Ovary (tissue), 9 donors: ENCODE results near the gene PAN3. TPM values are rescaled to one million over a fixed set of nuclear protein-coding genes. Genes with fewer than 3 reads are reported as not detected.

ENCODE experiments used
- DNase-seq, 5 donors: peaks; one replicate each; pipeline ENCODE4 v3.0.0-alpha.2; 2019 to 2020
- H3K27ac ChIP-seq, 2 donors: fragments of 200-600 bp; one replicate each; pipeline versions ENCODE4 v1.5.1 to v1.8.0; 2019 to 2022
- H3K27me3 ChIP-seq: fragments of 200-600 bp; one replicate; pipeline ENCODE4 v1.8.0; 2022
- H3K36me3 ChIP-seq: fragments of 200-600 bp; sonication (generic); one replicate; pipeline ENCODE4 v1.5.1; 2019
- H3K4me1 ChIP-seq: one replicate; pipeline ENCODE4 v1.8.1; 2013; ENCODE audit warnings: mild to moderate bottlenecking, moderate library complexity; ENCODE audit not compliant: insufficient read depth
- H3K4me3 ChIP-seq: fragments of 200-600 bp; sonication (generic); one replicate; pipeline ENCODE4 v1.5.1; 2017
- H3K9me3 ChIP-seq, 2 donors: fragments of 200-600 bp in 1 of 2; sonication (generic) in 1 of 2; one replicate each; pipeline versions ENCODE4 v1.5.1 to v1.8.1; 2013 to 2019; ENCODE audit warnings: mild to moderate bottlenecking in 1 of 2, moderate library complexity in 1 of 2
- CTCF ChIP-seq, 3 donors: fragments of 450-650 bp in 2 of 3; fragments of 200-600 bp in 1 of 3; IDR thresholded peaks; one replicate each; pipeline versions ENCODE4 v1.5.1 to v1.8.0; 2016 to 2022; ENCODE audit warnings: antibody characterized with exemption in 3 of 3, mild to moderate bottlenecking in 1 of 3
- EP300 ChIP-seq: sonication (generic); formaldehyde crosslinking; IDR thresholded peaks from one replicate; pipeline ENCODE4 v1.6.1; 2017; ENCODE audit warnings: antibody characterized with exemption
- POLR2A ChIP-seq: fragments of 450-650 bp; IDR thresholded peaks from one replicate; pipeline ENCODE4 v1.6.1; 2017; ENCODE audit warnings: antibody characterized with exemption, mild to moderate bottlenecking, moderate library complexity
- WGBS, 3 donors: extraction: QIAGEN DNeasy Blood & Tissue Kit in 1 of 3; methylation state at CpG; one replicate each; pipeline versions ENCODE4 v1.1.5 to v1.1.7; 2013 to 2017; 5-methylcytosine and 5-hydroxymethylcytosine counted together
- intact Hi-C, 4 donors: fragments of 100-400 bp; cut with DNase I; formaldehyde crosslinking; loops; one replicate each; pipeline versions ENCODE4 v1.11.0 to v1.15.1; 2022 to 2023
- polyA plus RNA-seq, 2 donors: library from polyadenylated mRNA; stranded (reverse); fragments of 200-250 nt in 1 of 2; fragments of 350-450 nt in 1 of 2; fragmentation: Illumina TruSeq in 1 of 2; extraction: RNeasy Lipid Tissue Mini Kit (QIAGEN cat#74804) in 1 of 2; gene quantifications; one replicate each; pipeline ENCODE4 v1.2.3, GENCODE V29; 2013 to 2014
- total RNA-seq, 7 donors: library from RNA; depleted of rRNA in 2 of 7; stranded (reverse); fragments of >200 nt in 2 of 7; fragmentation: NEBNext Ultra II Directional in 3 of 7; extraction: Animal tissue kit (Norgen Biotek cat#: 25700) in 3 of 7; gene quantifications; one replicate each; pipeline versions ENCODE4 v1.1.0 to v1.2.4, GENCODE V29; 2016 to 2023
- donor health status: DM: no; HTN: no; CAD: no; lungs with moderate emphysema.
- donor health status: DM: no; HTN: no; CAD: no.
- donor health status: Bipolar disorder and iron deficiency.
- donor health status: DM: yes; HTN: yes; CAD: no.
- donor health status: DM: no; HTN: no; CAD: no.
- donor health status: DM: yes; HTN: yes; CAD: no.

PAN3 gene
- total and polyA plus RNA-seq, 9 donors = 13.2 to 40.7 (median 35.7) TPM

GRCh38 chr13:28313579-28313978 is 175.2 kb downstream of the PAN3 start:
- H3K4me1 ChIP-seq = no peaks in the 10 kb centered on the region
- no peaks in the 10 kb centered on the region for H3K36me3 ChIP-seq
- H3K27ac ChIP-seq = no peak overlapping the region
- no peak overlapping the region for H3K4me3 ChIP-seq
- TF ChIP-seq EP300 = no peak
- no peak for TF ChIP-seq CTCF (IDR thresholded peaks at IDR 0.05)
- TF ChIP-seq POLR2A = no peak
- 77 to 82% (median 81%) methylated on average over 6 of the region's 6 CpGs for WGBS, 3 donors
- intact Hi-C loops = no loop called here
- H3K27me3 ChIP-seq = no peaks in the 10 kb centered on the region
- no peaks in the 10 kb centered on the region for H3K9me3 ChIP-seq
- DNase-seq = no peak

- TF ChIP-seq CTCF (IDR thresholded peaks at IDR 0.05) (no peak), POLR2A (no peak), EP300 (no peak)
- H3K4me3 ChIP-seq = no peak overlapping the region
- no peak overlapping the region for H3K27ac ChIP-seq
- intact Hi-C loops = no loop called here
- H3K27me3 ChIP-seq = no peaks in the 10 kb centered on the region
- H3K4me1 ChIP-seq = no peaks in the 10 kb centered on the region
- no peak for DNase-seq
- H3K9me3 ChIP-seq = no peaks in the 10 kb centered on the region
- no peaks in the 10 kb centered on the region for H3K36me3 ChIP-seq
- 96 to 99% (median 98%) methylated on average over 6 of the region's 6 CpGs for WGBS, 3 donors
Measured at GRCh38 chr13:28314879-28315278, 176.5 kb downstream of the PAN3 start.

- Histone ChIP-seq H3K4me3 (no peak overlapping the region), H3K4me1 (no peaks in the 10 kb centered on the region), H3K27ac (no peak overlapping the region), H3K27me3 (no peaks in the 10 kb centered on the region), H3K9me3 (no peaks in the 10 kb centered on the region), H3K36me3 (no peaks in the 10 kb centered on the region)
- 72 to 89% (median 80%) methylated on average over 5 of the region's 5 CpGs for WGBS, 3 donors
- intact Hi-C loops = no loop called here
- no peak for DNase-seq
- TF ChIP-seq POLR2A (no peak), CTCF (IDR thresholded peaks at IDR 0.05) (no peak), EP300 (no peak)
Measured at GRCh38 chr13:28316129-28316528, 177.8 kb downstream of the PAN3 start.

GRCh38 chr13:28316836-28317235 is 178.5 kb downstream of the PAN3 start:
- TF ChIP-seq EP300 = no peak
- no peak for TF ChIP-seq POLR2A
- TF ChIP-seq CTCF (IDR thresholded peaks at IDR 0.05) = no peak
- H3K36me3 ChIP-seq = no peaks in the 10 kb centered on the region
- no peak overlapping the region for H3K27ac ChIP-seq
- no peaks in the 10 kb centered on the region for H3K27me3 ChIP-seq
- no peak overlapping the region for H3K4me3 ChIP-seq
- intact Hi-C loops = no loop called here
- H3K9me3 ChIP-seq = no peaks in the 10 kb centered on the region
- no peaks in the 10 kb centered on the region for H3K4me1 ChIP-seq
- WGBS, 3 donors = 65 to 84% (median 73%) methylated on average over 7 of the region's 7 CpGs
- no peak for DNase-seq

GRCh38 chr13:28318496-28318895 is 180.2 kb downstream of the PAN3 start:
- intact Hi-C loops = no loop called here
- Histone ChIP-seq H3K27ac (no peak overlapping the region), H3K36me3 (no peaks in the 10 kb centered on the region), H3K4me3 (no peak overlapping the region), H3K9me3 (no peaks in the 10 kb centered on the region), H3K4me1 (no peaks in the 10 kb centered on the region), H3K27me3 (no peaks in the 10 kb centered on the region)
- TF ChIP-seq EP300 (no peak), POLR2A (no peak), CTCF (IDR thresholded peaks at IDR 0.05) (no peak)
- WGBS, 3 donors = 31 to 49% (median 43%) methylated on average over 7 of the region's 7 CpGs
- DNase-seq = no peak
